H1 (cell line): Measurements from ENCODE around the gene DUOXA1. TPM values are rescaled to one million over a fixed set of nuclear protein-coding genes. Genes with fewer than 3 reads are reported as not detected.
A peak's percentile ranks its signal among the peaks of the same experiment; 100 is the strongest.

Source experiments
- CTCF ChIA-PET: fragments of 300-600 bp; sonication (Branson Sonifier 250); formaldehyde crosslinking; loops from one replicate; lab custom pipeline; 2021; ENCODE audit not compliant: partially characterized antibody; lab: Charles Lee
- POLR2A ChIA-PET: fragments of 300-600 bp; sonication (Branson Sonifier 250); formaldehyde crosslinking; loops from one replicate; lab custom pipeline; 2021; ENCODE audit warnings: inconsistent platforms; ENCODE audit not compliant: partially characterized antibody; lab: Charles Lee
- DNase-seq, 2 experiments: peaks; one replicate each; pipeline versions ENCODE4 v3.0.0 to v3.0.0-alpha.2; 2010 to 2022; ENCODE audit warnings: low spot score in 2 of 2, low read depth in 1 of 2, mixed read lengths in 1 of 2
- FAIRE-seq: peaks from 2 replicates; lab custom pipeline; 2011; peaks lifted over from hg19 to GRCh38; lab: Jason Lieb, UNC
- H2AFZ ChIP-seq: 2 replicates; pipeline ENCODE4 v1.8.1; 2012; ENCODE audit warnings: low read length, inconsistent platforms
- H2AK5ac ChIP-seq: 2 replicates; pipeline ENCODE4 v1.6.1; 2013; ENCODE audit warnings: low read depth, low read length
- H2BK120ac ChIP-seq: replicated peaks from 2 replicates; pipeline ENCODE3; 2013; ENCODE audit warnings: low read depth, low read length, inconsistent platforms
- H2BK12ac ChIP-seq: 2 replicates; pipeline ENCODE4 v1.6.1; 2013; ENCODE audit warnings: low read depth, low read length
- H2BK15ac ChIP-seq: 2 replicates; pipeline ENCODE4 v1.6.1; 2013; ENCODE audit warnings: low read length
- H2BK20ac ChIP-seq: 2 replicates; pipeline ENCODE4 v1.6.1; 2013; ENCODE audit warnings: low read length
- H2BK5ac ChIP-seq: 2 replicates; pipeline ENCODE4 v1.6.1; 2013; ENCODE audit warnings: low read depth, low read length
- H3K14ac ChIP-seq: 2 replicates; pipeline ENCODE4 v1.6.1; 2013; ENCODE audit warnings: inconsistent platforms; ENCODE audit not compliant: insufficient read length
- H3K18ac ChIP-seq: 2 replicates; pipeline ENCODE4 v1.6.1; 2013; ENCODE audit warnings: low read length; ENCODE audit errors: extremely low read depth
- H3K23ac ChIP-seq: 2 replicates; pipeline ENCODE4 v1.6.1; 2013; ENCODE audit warnings: inconsistent platforms; ENCODE audit not compliant: insufficient read length
- H3K23me2 ChIP-seq: 2 replicates; pipeline ENCODE4 v1.6.1; 2013; ENCODE audit warnings: low read depth, low read length
- H3K27ac ChIP-seq: 2 replicates; pipeline ENCODE4 v1.6.1; 2011; ENCODE audit warnings: low read depth, low read length, inconsistent platforms
- H3K27me3 ChIP-seq, 4 experiments: replicated peaks in 1 of 4; 1 replicate in 1 of 4; 2 replicates in 3 of 4; pipeline versions ENCODE4 v1.6.1 to v1.8.1; 2011 to 2013; ENCODE audit warnings: low read length in 3 of 4, mild to moderate bottlenecking in 3 of 4, inconsistent platforms in 2 of 4, mixed read lengths in 2 of 4, moderate library complexity in 1 of 4; ENCODE audit not compliant: control insufficient read depth in 3 of 4, insufficient read depth in 3 of 4; ENCODE audit errors: extremely low read depth in 1 of 4
- H3K36me3 ChIP-seq, 4 experiments: 2 replicates each; pipeline versions ENCODE4 v1.6.1 to v1.8.1; 2011 to 2013; ENCODE audit warnings: mild to moderate bottlenecking in 4 of 4, low read length in 3 of 4, moderate library complexity in 2 of 4, control low read depth in 1 of 4, inconsistent platforms in 1 of 4; ENCODE audit not compliant: insufficient read depth in 4 of 4, control insufficient read depth in 2 of 4
- H3K4ac ChIP-seq: replicated peaks from 2 replicates; pipeline ENCODE3; 2013; ENCODE audit warnings: low read length, low read depth, mixed read lengths, inconsistent platforms; ENCODE audit not compliant: insufficient read length
- H3K4me1 ChIP-seq, 4 experiments: replicated peaks in 1 of 4; 1 replicate in 1 of 4; 2 replicates in 3 of 4; pipeline versions ENCODE4 v1.6.1 to v1.8.1; 2011 to 2013; ENCODE audit warnings: low read length in 3 of 4, inconsistent platforms in 2 of 4, mixed read lengths in 1 of 4; ENCODE audit not compliant: insufficient read depth in 4 of 4, control insufficient read depth in 3 of 4
- H3K4me2 ChIP-seq, 2 experiments: 2 replicates each; pipeline versions ENCODE4 v1.6.1 to v1.8.1; 2011 to 2013; ENCODE audit warnings: low read depth in 2 of 2, low read length in 2 of 2, control low read depth in 1 of 2, inconsistent platforms in 1 of 2, mild to moderate bottlenecking in 1 of 2; ENCODE audit not compliant: insufficient read depth in 1 of 2
- H3K4me3 ChIP-seq, 4 experiments: fragments of 200-600, 300-600 bp in 1 of 4; sonication (generic), shearing (Covaris generic), sonication (Bioruptor Twin) in 1 of 4; 2 replicates each; pipeline versions ENCODE4 v1.5.1 to v1.8.1; 2011 to 2016; ENCODE audit warnings: low read length in 4 of 4, low read depth in 3 of 4, control low read depth in 2 of 4, inconsistent platforms in 2 of 4, mild to moderate bottlenecking in 2 of 4, mixed read lengths in 1 of 4, moderate library complexity in 1 of 4; ENCODE audit not compliant: insufficient read depth in 2 of 4; ENCODE audit errors: extremely low read depth in 1 of 4
- H3K56ac ChIP-seq: replicated peaks from 2 replicates; pipeline ENCODE3; 2013; ENCODE audit warnings: low read depth, mild to moderate bottlenecking, mixed read lengths, low read length, inconsistent platforms; ENCODE audit not compliant: insufficient read length
- H3K79me1 ChIP-seq: 2 replicates; pipeline ENCODE4 v1.6.1; 2013; ENCODE audit warnings: low read depth, low read length, control low read depth
- H3K79me2 ChIP-seq, 2 experiments: 2 replicates each; pipeline versions ENCODE4 v1.6.1 to v1.8.1; 2012 to 2013; ENCODE audit warnings: low read length in 2 of 2, mild to moderate bottlenecking in 2 of 2, inconsistent platforms in 1 of 2; ENCODE audit not compliant: insufficient read depth in 2 of 2, control insufficient read depth in 1 of 2
- H3K9ac ChIP-seq, 4 experiments: replicated peaks in 1 of 4; 1 replicate in 1 of 4; 2 replicates in 3 of 4; pipeline versions ENCODE4 v1.6.1 to v1.8.1; 2011 to 2013; ENCODE audit warnings: low read depth in 3 of 4, low read length in 3 of 4, control low read depth in 2 of 4, mild to moderate bottlenecking in 2 of 4, moderate library complexity in 2 of 4, inconsistent platforms in 1 of 4; ENCODE audit errors: extremely low read depth in 1 of 4
- H3K9me3 ChIP-seq, 2 experiments: 2 replicates each; pipeline versions ENCODE4 v1.6.1 to v1.8.1; 2012 to 2013; ENCODE audit warnings: mild to moderate bottlenecking in 2 of 2, moderate library complexity in 2 of 2, control low read depth in 1 of 2, inconsistent platforms in 1 of 2, low read depth in 1 of 2, low read length in 1 of 2, mixed read lengths in 1 of 2; ENCODE audit not compliant: insufficient read depth in 2 of 2
- H4K20me1 ChIP-seq, 2 experiments: replicated peaks in 1 of 2; 2 replicates each; pipeline versions ENCODE3 to v1.8.1; 2011 to 2013; ENCODE audit warnings: inconsistent platforms in 2 of 2, low read length in 2 of 2, mild to moderate bottlenecking in 1 of 2; ENCODE audit not compliant: insufficient read depth in 2 of 2, control insufficient read depth in 1 of 2
- H4K5ac ChIP-seq: 2 replicates; pipeline ENCODE4 v1.6.1; 2013; ENCODE audit warnings: low read length, low read depth, mixed read lengths, inconsistent platforms; ENCODE audit not compliant: insufficient read length
- H4K8ac ChIP-seq: 2 replicates; pipeline ENCODE4 v1.8.0; 2013; ENCODE audit warnings: mild to moderate bottlenecking, moderate library complexity, low read length, inconsistent platforms; ENCODE audit not compliant: insufficient read depth; ENCODE audit errors: extremely low read depth
- H4K91ac ChIP-seq: replicated peaks from 2 replicates; pipeline ENCODE3; 2013; ENCODE audit warnings: low read length, mixed read lengths, inconsistent platforms; ENCODE audit not compliant: insufficient read length
- BACH1 ChIP-seq: IDR thresholded peaks from 2 replicates; pipeline ENCODE4 v1.6.1; 2012; ENCODE audit warnings: low read length, improper control_type of control experiment
- CBX5 ChIP-seq: fragments of 300-800, 300-1000 bp; sonication (generic); IDR thresholded peaks from 2 replicates; pipeline ENCODE4 v1.7.1; 2016; ENCODE audit warnings: antibody characterized with exemption, low read length, low read depth
- CHD2 ChIP-seq: IDR thresholded peaks from 2 replicates; pipeline ENCODE4 v1.6.1; 2012; ENCODE audit warnings: low read length, improper control_type of control experiment
- EP300 ChIP-seq, 2 experiments: IDR thresholded peaks; 1 replicate in 1 of 2; 2 replicates in 1 of 2; pipeline ENCODE4 v1.6.1; 2011 to 2012; ENCODE audit warnings: low read depth in 2 of 2, low read length in 2 of 2, mild to moderate bottlenecking in 2 of 2, borderline replicate concordance in 1 of 2, inconsistent platforms in 1 of 2, moderate library complexity in 1 of 2
- FOSL1 ChIP-seq: IDR thresholded peaks from 2 replicates; pipeline ENCODE4 v1.6.1; 2011; ENCODE audit warnings: mild to moderate bottlenecking, low read depth, low read length, moderate library complexity; ENCODE audit not compliant: insufficient read depth
- JUN ChIP-seq: IDR thresholded peaks from 2 replicates; pipeline ENCODE4 v1.6.1; 2011; ENCODE audit warnings: low read depth, mild to moderate bottlenecking, improper control_type of control experiment, low read length
- JUND ChIP-seq: IDR thresholded peaks from 2 replicates; pipeline ENCODE4 v1.6.1; 2011; ENCODE audit warnings: mild to moderate bottlenecking, improper control_type of control experiment, low read length
- RAD21 ChIP-seq, 2 experiments: IDR thresholded peaks in 1 of 2; conservative IDR thresholded peaks in 1 of 2; 2 replicates each; pipeline ENCODE4 v1.6.1; 2011; ENCODE audit warnings: low read depth in 2 of 2, low read length in 2 of 2, improper control_type of control experiment in 1 of 2, inconsistent platforms in 1 of 2, mild to moderate bottlenecking in 1 of 2, moderate library complexity in 1 of 2
- SIX5 ChIP-seq: IDR thresholded peaks from 2 replicates; pipeline ENCODE4 v1.6.1; 2011; ENCODE audit warnings: mild to moderate bottlenecking, low read depth, low read length
- SP1 ChIP-seq: IDR thresholded peaks from 2 replicates; pipeline ENCODE4 v1.6.1; 2011; ENCODE audit warnings: low read depth, low read length
- TEAD4 ChIP-seq: IDR thresholded peaks from 2 replicates; pipeline ENCODE4 v1.6.1; 2012; ENCODE audit warnings: low read depth, low read length, inconsistent platforms, mixed read lengths
- YY1 ChIP-seq: IDR thresholded peaks from 2 replicates; pipeline ENCODE4 v1.6.1; 2011; ENCODE audit warnings: low read depth, mild to moderate bottlenecking, low read length
- WGBS, 2 experiments: shearing (Covaris generic) in 1 of 2; methylation state at CpG; one replicate each; pipeline versions ENCODE4 v1.1.6 to v1.1.7; 2013 to 2015; ENCODE audit warnings: low lambda C conversion rate in 2 of 2, mixed read lengths in 2 of 2, inconsistent platforms in 1 of 2, low coverage in 1 of 2, missing lambda C conversion rate in 1 of 2; ENCODE audit not compliant: insufficient replicate concordance in 2 of 2, insufficient coverage in 1 of 2, insufficient read length in 1 of 2; ENCODE audit errors: extremely low coverage in 1 of 2, missing lambda C conversion rate in 1 of 2; 5-methylcytosine and 5-hydroxymethylcytosine counted together
- polyA plus RNA-seq, 7 experiments: library from polyadenylated mRNA; depleted of rRNA in 3 of 7; stranded (reverse) in 5 of 7; unstranded in 2 of 7; fragments of >200 nt in 5 of 7; fragments of 200-250 nt in 2 of 7; gene quantifications; 1 replicate in 5 of 7; 2 replicates in 1 of 7; 4 replicates in 1 of 7; pipeline versions ENCODE4 v1.2.1 to v1.2.3, GENCODE V29; 2011 to 2013; ENCODE audit warnings: missing spikeins in 2 of 7, mixed read lengths in 2 of 7
- total RNA-seq: library from RNA; stranded (reverse); fragmentation: NEBNext Ultra II Directional; extraction: Animal tissue kit (Norgen Biotek cat#: 25700); gene quantifications from 2 replicates; pipeline ENCODE4 v1.2.1, GENCODE V29; 2021

The DUOXA1 gene
- total and polyA plus RNA-seq, 2 of the 8 experiments (the other 6 are each of a cell fraction or from before 2014, with no cell fraction given), result 0.18 TPM; not detected in 1

- Histone ChIP-seq H4K5ac (no peak overlapping the region), H3K14ac (no peak overlapping the region), H3K4me2 (peak overlapping the region; percentile 32 to 61; a peak in 3 of 4 replicates), H3K4me1 (peaks cover 0 to 11% (median 8%) of the 10 kb centered on the region in 4 experiments; a peak in 5 of 7 replicates), H3K9ac (no peak overlapping the region), H3K4ac (no peak overlapping the region), H2BK5ac (peak overlapping the region; percentile 41; the same call in 1 of the 2 replicates), H3K27me3 (peaks cover 0 to 5% (median 4%) of the 10 kb centered on the region in 4 experiments; a peak in 1 of 7 replicates), H3K56ac (no peak overlapping the region), H3K36me3 (no peaks in the 10 kb centered on the region), H4K8ac (no peak overlapping the region), H2BK120ac (no peak overlapping the region), H3K4me3 (no peak overlapping the region), H3K27ac (no peak overlapping the region), H4K20me1 (no peaks in the 10 kb centered on the region), H3K9me3 (no peaks in the 10 kb centered on the region), H3K79me1 (no peaks in the 10 kb centered on the region), H3K18ac (0 out of 2 replicates have a peak overlapping the region, but pooled peaks have one; percentile 43), H2BK15ac (0 out of 2 replicates have a peak overlapping the region, but pooled peaks have one; percentile 72), H2BK12ac (peak overlapping the region; percentile 23; the same call in 1 of the 2 replicates), H2AK5ac (0 out of 2 replicates have a peak overlapping the region, but pooled peaks have one; percentile 79), H2BK20ac (0 out of 2 replicates have a peak overlapping the region, but pooled peaks have one; percentile 13), H2AFZ (no peak overlapping the region), H3K23me2 (no peaks in the 10 kb centered on the region; the same call in 1 of the 2 replicates), H3K79me2 (no peaks in the 10 kb centered on the region), H4K91ac (peak overlapping the region; percentile 68), H3K23ac (no peak overlapping the region)
- WGBS, 2 experiments, result 67% methylated on average over 7 of the region's 7 CpGs; no CpG with 5 or more reads in 1 of the 2 experiments
- DNase-seq (no peak), FAIRE-seq (no peak)
- ChIA-PET CTCF (interaction anchor here (0.6 to 1.1 kb wide), 4 partner anchors 9 to 128 kb away, joined by 3 read pairs; no protein-coding TSS in a partner anchor), POLR2A (interaction anchor here (1.1 kb wide), 1 partner anchor 21 kb away, joined by 3 read pairs; no protein-coding TSS in a partner anchor)
- TF ChIP-seq JUN (no peak), FOSL1 (no peak), YY1 (no peak), EP300 (IDR thresholded peaks at IDR 0.05; ENCODE audit: borderline replicate concordance in 1 of 2, low read depth in 2 of 2, low read length in 2 of 2) (no peak), TEAD4 (no peak), CBX5 (no peak), SIX5 (no peak), BACH1 (no peak), JUND (no peak), CHD2 (no peak), RAD21 (IDR thresholded peaks at IDR 0.05 in 1 of 2, conservative IDR thresholded peaks at IDR 0.05 in 1 of 2; ENCODE audit: low read depth in 2 of 2, low read length in 2 of 2) (no peak), SP1 (no peak)
These were observed 28.6 kb downstream of the DUOXA1 start for GRCh38 chr15:45100884-45101625.
